Activated CD4-positive, alpha-beta T cell treated with anti-CD3 and anti-CD28 coated beads for 24 hours (primary cell): ENCODE data around the gene PTN.

ENCODE experiments used
- DNase-seq, 2 donors: peaks; one replicate each; pipeline ENCODE4 v3.0.0-alpha.2; 2020; ENCODE audit warnings: low read depth in 2 of 2

Gene PTN

GRCh38 chr7:137324796-137325696, 18.5 kb downstream of the PTN start:
- DNase-seq, result no peak

- DNase-seq, result no peak
These were observed 26.7 kb downstream of the PTN start for GRCh38 chr7:137316648-137317353.

GRCh38 chr7:137313201-137313600, 30.3 kb downstream of the PTN start:
- DNase-seq, result no peak

- DNase-seq, result no peak
These were observed 36.8 kb downstream of the PTN start for GRCh38 chr7:137306748-137307147.

- no peak for DNase-seq
These were observed 37.5 kb downstream of the PTN start for GRCh38 chr7:137305901-137306621.

- DNase-seq, result no peak
These were observed 38.8 kb downstream of the PTN start for GRCh38 chr7:137304624-137305235.

GRCh38 chr7:137304165-137304564, 39.4 kb downstream of the PTN start:
- DNase-seq, result no peak

GRCh38 chr7:137302081-137302480, 41.5 kb downstream of the PTN start:
- no peak for DNase-seq

GRCh38 chr7:137298464-137298794, 45.1 kb downstream of the PTN start:
- no peak for DNase-seq

- no peak for DNase-seq
These were observed 45.7 kb downstream of the PTN start for GRCh38 chr7:137297551-137298463.

- no peak for DNase-seq
These were observed 47.0 kb downstream of the PTN start for GRCh38 chr7:137296576-137296975.

GRCh38 chr7:137295739-137296324, 47.7 kb downstream of the PTN start:
- DNase-seq, result no peak

GRCh38 chr7:137289101-137289500, 54.4 kb downstream of the PTN start:
- no peak for DNase-seq

- no peak for DNase-seq
These were observed 55.8 kb downstream of the PTN start for GRCh38 chr7:137287651-137288258.

- DNase-seq, result no peak
These were observed 60.4 kb downstream of the PTN start for GRCh38 chr7:137283153-137283552.

- DNase-seq, result no peak
These were observed 61.5 kb downstream of the PTN start for GRCh38 chr7:137282043-137282442.

GRCh38 chr7:137276189-137276588, 67.3 kb downstream of the PTN start:
- no peak for DNase-seq

GRCh38 chr7:137272249-137272648, 71.3 kb downstream of the PTN start:
- DNase-seq, result no peak

- no peak for DNase-seq
These were observed 74.3 kb downstream of the PTN start for GRCh38 chr7:137269240-137269639.
